PC-3 (cell line): ENCODE data around the gene TSPAN9. TPM values are rescaled to one million over a fixed set of nuclear protein-coding genes. Genes with fewer than 3 reads are reported as not detected.
A peak's percentile ranks its signal among the peaks of the same experiment; 100 is the strongest.

Experiments
- ATAC-seq: fragments of 200-7000 bp; cut with Tn5 transposase; 2 replicates; pipeline ENCODE4 v1.9.1; 2020; ENCODE audit warnings: mild to moderate bottlenecking, moderate library complexity
- BruUV-seq: library from RNA; stranded (reverse); fragments of 400-500 nt; replicated peaks from 2 replicates; lab custom pipeline; 2021; lab: Mats Ljungman, UMichigan
- CTCF ChIA-PET: fragments of 300-600 bp; sonication (Branson Sonifier 250); formaldehyde crosslinking; loops from one replicate; lab custom pipeline; 2022; ENCODE audit warnings: antibody characterized with exemption; lab: Charles Lee
- POLR2A ChIA-PET: fragments of 300-600 bp; sonication (Branson Sonifier 250); formaldehyde crosslinking; loops from one replicate; lab custom pipeline; 2022; ENCODE audit warnings: antibody characterized with exemption; ENCODE audit not compliant: unreplicated experiment; lab: Charles Lee
- DNase-seq: peaks from one replicate; pipeline ENCODE4 v3.0.0-alpha.2; 2015
- H2AFZ ChIP-seq: fragments of 300-600 bp; sonication (generic); 2 replicates; pipeline ENCODE4 v1.6.0; 2016; ENCODE audit warnings: antibody characterized with exemption, low read length
- H3F3A ChIP-seq: fragments of 300-600 bp; sonication (generic); one replicate; pipeline ENCODE4 v1.6.0; 2017; ENCODE audit warnings: antibody characterized with exemption, low read length, control low read depth, mild to moderate bottlenecking; ENCODE audit not compliant: unreplicated experiment
- H3K27ac ChIP-seq: fragments of 300-600 bp; sonication (generic); 2 replicates; pipeline ENCODE4 v1.5.1; 2016; ENCODE audit warnings: mild to moderate bottlenecking, low read length
- H3K27me3 ChIP-seq: fragments of 300-600 bp; sonication (generic); 2 replicates; pipeline ENCODE4 v1.6.1; 2016; ENCODE audit warnings: low read length, mixed read lengths
- H3K36me3 ChIP-seq: fragments of 300-600 bp; sonication (generic); 2 replicates; pipeline ENCODE4 v1.6.1; 2016; ENCODE audit warnings: low read depth, mixed run types, low read length, mixed read lengths
- H3K4me1 ChIP-seq: fragments of 300-600 bp; sonication (generic); 2 replicates; pipeline ENCODE4 v1.5.1; 2016; ENCODE audit warnings: low read length; ENCODE audit not compliant: insufficient read depth
- H3K4me2 ChIP-seq: fragments of 300-600 bp; sonication (generic); 2 replicates; pipeline ENCODE4 v1.6.0; 2016; ENCODE audit warnings: low read length
- H3K4me3 ChIP-seq: fragments of 300-600 bp; sonication (generic); 2 replicates; pipeline ENCODE4 v1.5.1; 2016; ENCODE audit warnings: mild to moderate bottlenecking, low read length, mixed read lengths
- H3K79me2 ChIP-seq: fragments of 300-600 bp; sonication (generic); 2 replicates; pipeline ENCODE4 v1.6.1; 2017; ENCODE audit warnings: low read length, mixed read lengths
- H3K9ac ChIP-seq: fragments of 300-600 bp; sonication (generic); 2 replicates; pipeline ENCODE4 v1.6.0; 2016; ENCODE audit warnings: mild to moderate bottlenecking, low read length
- H3K9me2 ChIP-seq: fragments of 300-600 bp; sonication (generic); replicated peaks from 2 replicates; pipeline ENCODE4 v1.6.1; 2016; ENCODE audit warnings: mixed run types, low read length, mixed read lengths
- H3K9me3 ChIP-seq: fragments of 300-600 bp; sonication (generic); 2 replicates; pipeline ENCODE4 v1.6.1; 2016; ENCODE audit warnings: low read length, mixed read lengths
- H4K20me1 ChIP-seq: fragments of 300-600 bp; sonication (generic); 2 replicates; pipeline ENCODE4 v1.6.1; 2016; ENCODE audit warnings: low read length, mixed read lengths
- CTCF ChIP-seq: fragments of 300-600 bp; sonication (generic); conservative IDR thresholded peaks from 2 replicates; pipeline ENCODE4 v1.5.1; 2017; ENCODE audit warnings: antibody characterized with exemption, low read depth, mild to moderate bottlenecking, low read length
- EZH2 ChIP-seq: fragments of 300-600 bp; sonication (generic); IDR thresholded peaks from one replicate; pipeline ENCODE4 v1.6.1; 2017; ENCODE audit warnings: antibody characterized with exemption, mild to moderate bottlenecking, low read length; ENCODE audit not compliant: unreplicated experiment
- EZH2phosphoT487 ChIP-seq: fragments of 300-600 bp; sonication (generic); IDR thresholded peaks from 2 replicates; pipeline ENCODE4 v1.6.1; 2018; ENCODE audit warnings: mild to moderate bottlenecking, antibody characterized with exemption, low read length, borderline replicate concordance
- intact Hi-C: fragments of 100-400 bp; cut with micrococcal nuclease; formaldehyde crosslinking; loops from 2 replicates; pipeline ENCODE4 v1.9.0; 2023
- total RNA-seq: library from RNA; depleted of rRNA; stranded (reverse); fragments of >200 nt; gene quantifications from 2 replicates; pipeline ENCODE4 v1.2.3, GENCODE V29; 2014

The TSPAN9 gene
- total RNA-seq, 1 experiment from 2014 or later: 6.2 TPM

GRCh38 chr12:3271146-3271545, 194.0 kb downstream of the TSPAN9 start:
- DNase-seq: no peak
- peaks cover 13% of the 10 kb centered on the region for H3K4me1 ChIP-seq
- POLR2A ChIA-PET: no interaction called here
- BruUV-seq: no TSS peak
- no peaks in the 10 kb centered on the region for H3K9me3 ChIP-seq
- CTCF ChIA-PET: interaction anchor here (0.6 kb wide), 1 partner anchor 200 kb away, joined by 4 read pairs; no protein-coding TSS in a partner anchor
- no peak overlapping the region for H3K4me3 ChIP-seq
- H3K9me2 ChIP-seq: no peaks in the 10 kb centered on the region
- H3F3A ChIP-seq: no peaks in the 10 kb centered on the region
- no peak overlapping the region for H3K27ac ChIP-seq
- no peak overlapping the region for H3K9ac ChIP-seq
- no peaks in the 10 kb centered on the region for H4K20me1 ChIP-seq
- H2AFZ ChIP-seq: no peak overlapping the region
- H3K79me2 ChIP-seq: no peaks in the 10 kb centered on the region
- H3K27me3 ChIP-seq: no peaks in the 10 kb centered on the region
- no peak for ATAC-seq
- intact Hi-C loops: loop anchor here (10.0 kb wide), 1 partner anchor 66 kb away; no protein-coding TSS in a partner anchor
- H3K4me2 ChIP-seq: no peak overlapping the region
- H3K36me3 ChIP-seq: no peaks in the 10 kb centered on the region
- TF ChIP-seq EZH2: no peak
- TF ChIP-seq CTCF: no peak
- no peak for TF ChIP-seq EZH2phosphoT487

GRCh38 chr12:3271639-3272038, 194.5 kb downstream of the TSPAN9 start:
- TF ChIP-seq EZH2phosphoT487 (no peak), EZH2 (no peak), CTCF (no peak)

GRCh38 chr12:3272958-3273357, 195.8 kb downstream of the TSPAN9 start:
- no peak for TF ChIP-seq CTCF
- no peak for TF ChIP-seq EZH2
- no peak for TF ChIP-seq EZH2phosphoT487
- no peaks in the 10 kb centered on the region for H3K79me2 ChIP-seq
- no peak overlapping the region for H3K27ac ChIP-seq
- no peaks in the 10 kb centered on the region for H3K9me3 ChIP-seq
- peak overlapping the region; percentile 34; the same call in 1 of the 2 replicates for H3K4me2 ChIP-seq
- H3K9me2 ChIP-seq: no peaks in the 10 kb centered on the region
- no peaks in the 10 kb centered on the region for H3K36me3 ChIP-seq
- no peak overlapping the region for H3K4me3 ChIP-seq
- H3F3A ChIP-seq: no peaks in the 10 kb centered on the region
- H3K27me3 ChIP-seq: no peaks in the 10 kb centered on the region
- peak; percentile 8 for DNase-seq
- H3K4me1 ChIP-seq: peaks cover 13% of the 10 kb centered on the region
- intact Hi-C loops: loop anchor here (10.0 kb wide), 1 partner anchor 68 kb away; no protein-coding TSS in a partner anchor
- POLR2A ChIA-PET: no interaction called here
- CTCF ChIA-PET: interaction anchor here (0.6 to 0.9 kb wide), 2 partner anchors 78 to 137 kb away, joined by 4 to 5 read pairs; no protein-coding TSS in a partner anchor
- ATAC-seq: no peak
- no peaks in the 10 kb centered on the region for H4K20me1 ChIP-seq
- no peak overlapping the region for H2AFZ ChIP-seq
- no TSS peak for BruUV-seq
- no peak overlapping the region for H3K9ac ChIP-seq

More at GRCh38 chr12:3271639-3272038, 194.5 kb downstream of the TSPAN9 start:
- ATAC-seq (no peak), DNase-seq (no peak)
- Histone ChIP-seq H3K27me3 (no peaks in the 10 kb centered on the region), H3K27ac (no peak overlapping the region), H3K4me1 (peaks cover 13% of the 10 kb centered on the region), H3K79me2 (no peaks in the 10 kb centered on the region), H3K4me2 (no peak overlapping the region), H3K36me3 (no peaks in the 10 kb centered on the region), H3K9ac (no peak overlapping the region), H3K9me2 (no peaks in the 10 kb centered on the region), H4K20me1 (no peaks in the 10 kb centered on the region), H3F3A (no peaks in the 10 kb centered on the region), H3K4me3 (no peak overlapping the region), H3K9me3 (no peaks in the 10 kb centered on the region), H2AFZ (no peak overlapping the region)
- BruUV-seq: no TSS peak
- ChIA-PET POLR2A (no interaction called here), CTCF (no interaction called here)
- intact Hi-C loops: loop anchor here (10.0 kb wide), 1 partner anchor 67 kb away; no protein-coding TSS in a partner anchor
